Nephron (organoid): Measurements from ENCODE around the gene PEX16.
"Not testable (repeated sequence)": the region's sequence is repeated elsewhere in the genome, so short reads cannot be mapped to it uniquely, and the experiment has no call there.

Source experiments
- H3K27ac Mint-ChIP-seq, 3 experiments: 2 replicates each; pipeline ENCODE4 v1.8.0; 2020; ENCODE audit warnings: mixed read lengths in 3 of 3, mild to moderate bottlenecking in 2 of 3, moderate library complexity in 1 of 3
- H3K27me3 Mint-ChIP-seq: 2 replicates; pipeline ENCODE4 v1.8.0; 2021; ENCODE audit warnings: low read depth, mild to moderate bottlenecking, moderate library complexity, mixed read lengths
- H3K36me3 Mint-ChIP-seq: 2 replicates; pipeline ENCODE4 v1.8.0; 2020; ENCODE audit warnings: low read depth, mixed read lengths
- H3K4me1 Mint-ChIP-seq: 2 replicates; pipeline ENCODE4 v1.8.0; 2020; ENCODE audit warnings: mixed read lengths
- H3K4me3 Mint-ChIP-seq, 3 experiments: 2 replicates each; pipeline ENCODE4 v1.8.0; 2020; ENCODE audit warnings: mild to moderate bottlenecking in 3 of 3, mixed read lengths in 3 of 3, moderate library complexity in 2 of 3
- H3K9me3 Mint-ChIP-seq: 2 replicates; pipeline ENCODE4 v1.8.0; 2020; ENCODE audit warnings: mixed read lengths
- CTCF ChIP-seq, 3 experiments: fragments of 200-600 bp; sonication (generic); IDR thresholded peaks; one replicate each; pipeline ENCODE4 v1.5.0; 2021; ENCODE audit warnings: antibody characterized with exemption in 3 of 3; ENCODE audit not compliant: unreplicated experiment in 3 of 3

The PEX16 gene

GRCh38 chr11:45906096-45906682, 11.5 kb downstream of the PEX16 start:
- no peaks in the 10 kb centered on the region for H3K27me3 Mint-ChIP-seq

GRCh38 chr11:45905576-45905975, 12.1 kb downstream of the PEX16 start:
- not testable (repeated sequence) for H3K27ac Mint-ChIP-seq, H3K27me3 Mint-ChIP-seq, H3K36me3 Mint-ChIP-seq, H3K4me3 Mint-ChIP-seq, H3K9me3 Mint-ChIP-seq
- H3K4me1 Mint-ChIP-seq: peaks cover 13% of the 10 kb centered on the region

More at GRCh38 chr11:45906096-45906682, 11.5 kb downstream of the PEX16 start:
- Mint-ChIP-seq H3K9me3 (no peaks in the 10 kb centered on the region), H3K36me3 (peaks cover 10% of the 10 kb centered on the region), H3K4me1 (peaks cover 9% of the 10 kb centered on the region), H3K4me3 (no peak overlapping the region), H3K27ac (no peak overlapping the region)
- no peak for TF ChIP-seq CTCF (IDR thresholded peaks at IDR 0.05; ENCODE audit: unreplicated experiment in 3 of 3)

- no peaks in the 10 kb centered on the region for H3K9me3 Mint-ChIP-seq
- peaks cover 8% of the 10 kb centered on the region for H3K36me3 Mint-ChIP-seq
- H3K27ac Mint-ChIP-seq: no peak overlapping the region
- peaks cover 15% of the 10 kb centered on the region for H3K4me1 Mint-ChIP-seq
- TF ChIP-seq CTCF (IDR thresholded peaks at IDR 0.05; ENCODE audit: unreplicated experiment in 3 of 3): no peak
- H3K27me3 Mint-ChIP-seq: no peaks in the 10 kb centered on the region
- no peak overlapping the region for H3K4me3 Mint-ChIP-seq
Observed at GRCh38 chr11:45905095-45905494, 12.6 kb downstream of the PEX16 start.

DNA sequence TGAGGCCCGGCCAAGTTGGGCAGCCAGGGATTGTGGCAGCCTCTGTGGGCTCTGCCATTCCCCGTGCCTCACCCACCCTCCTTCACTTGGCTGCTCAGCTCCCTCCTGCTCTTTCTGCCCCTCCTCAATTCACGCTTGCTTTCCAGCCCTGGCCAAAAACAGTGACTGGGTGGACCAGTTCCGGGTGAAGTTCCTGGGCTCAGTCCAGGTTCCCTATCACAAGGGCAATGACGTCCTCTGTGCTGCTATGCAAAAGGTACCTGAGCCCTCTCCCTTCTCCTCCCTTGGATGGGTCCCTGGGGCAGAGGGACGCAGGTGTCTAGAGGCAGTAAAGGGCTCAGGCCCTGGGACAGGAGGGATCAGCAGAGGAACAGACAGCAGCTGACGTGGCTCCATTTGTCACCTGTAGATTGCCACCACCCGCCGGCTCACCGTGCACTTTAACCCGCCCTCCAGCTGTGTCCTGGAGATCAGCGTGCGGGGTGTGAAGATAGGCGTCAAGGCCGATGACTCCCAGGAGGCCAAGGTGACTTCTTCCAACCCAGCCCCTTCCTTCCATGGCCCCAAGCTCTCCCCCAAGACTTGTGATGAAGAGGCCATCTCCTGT, 13.3 kb downstream of the PEX16 start:
- Mint-ChIP-seq H3K4me1 (peaks cover 16% of the 10 kb centered on the region), H3K36me3 (peaks cover 8% of the 10 kb centered on the region), H3K27ac (no peak overlapping the region), H3K9me3 (no peaks in the 10 kb centered on the region), H3K4me3 (peak overlapping the region in 1 of 3 experiments; percentile 62), H3K27me3 (no peaks in the 10 kb centered on the region)
- no peak for TF ChIP-seq CTCF (IDR thresholded peaks at IDR 0.05; ENCODE audit: unreplicated experiment in 3 of 3)

GRCh38 chr11:45902452-45903380, 15.0 kb downstream of the PEX16 start:
- no peak overlapping the region for H3K27ac Mint-ChIP-seq
- TF ChIP-seq CTCF (IDR thresholded peaks at IDR 0.05; ENCODE audit: unreplicated experiment in 3 of 3): no peak
- H3K9me3 Mint-ChIP-seq: no peaks in the 10 kb centered on the region
- peaks cover 3% of the 10 kb centered on the region for H3K27me3 Mint-ChIP-seq
- H3K36me3 Mint-ChIP-seq: peaks cover 8% of the 10 kb centered on the region
- peaks cover 17% of the 10 kb centered on the region for H3K4me1 Mint-ChIP-seq
- H3K4me3 Mint-ChIP-seq: no peak overlapping the region

- H3K27me3 Mint-ChIP-seq: peaks cover 4% of the 10 kb centered on the region
- peak overlapping the region; percentile 85 to 91 (median 91) for H3K4me3 Mint-ChIP-seq
- TF ChIP-seq CTCF (IDR thresholded peaks at IDR 0.05; ENCODE audit: unreplicated experiment in 3 of 3): no peak
Observed at GRCh38 chr11:45901626-45902025, 16.1 kb downstream of the PEX16 start.

More at GRCh38 chr11:45901626-45902025, 16.1 kb downstream of the PEX16 start:
- Mint-ChIP-seq H3K36me3 (peaks cover 8% of the 10 kb centered on the region), H3K27ac (no peak overlapping the region), H3K4me1 (peaks cover 17% of the 10 kb centered on the region), H3K9me3 (no peaks in the 10 kb centered on the region)
